PC-3 (cell line): Measurements from ENCODE around the gene UTS2B. TPM values are rescaled to one million over a fixed set of nuclear protein-coding genes. Genes with fewer than 3 reads are reported as not detected.
A peak's percentile ranks its signal among the peaks of the same experiment; 100 is the strongest.

ENCODE experiments used
- ATAC-seq: fragments of 200-7000 bp; cut with Tn5 transposase; 2 replicates; pipeline ENCODE4 v1.9.1; 2020; ENCODE audit warnings: mild to moderate bottlenecking, moderate library complexity
- BruUV-seq: library from RNA; stranded (reverse); fragments of 400-500 nt; replicated peaks from 2 replicates; lab custom pipeline; 2021; lab: Mats Ljungman, UMichigan
- CTCF ChIA-PET: fragments of 300-600 bp; sonication (Branson Sonifier 250); formaldehyde crosslinking; loops from one replicate; lab custom pipeline; 2022; ENCODE audit warnings: antibody characterized with exemption; lab: Charles Lee
- POLR2A ChIA-PET: fragments of 300-600 bp; sonication (Branson Sonifier 250); formaldehyde crosslinking; loops from one replicate; lab custom pipeline; 2022; ENCODE audit warnings: antibody characterized with exemption; ENCODE audit not compliant: unreplicated experiment; lab: Charles Lee
- DNase-seq: peaks from one replicate; pipeline ENCODE4 v3.0.0-alpha.2; 2015
- H2AFZ ChIP-seq: fragments of 300-600 bp; sonication (generic); 2 replicates; pipeline ENCODE4 v1.6.0; 2016; ENCODE audit warnings: antibody characterized with exemption, low read length
- H3F3A ChIP-seq: fragments of 300-600 bp; sonication (generic); one replicate; pipeline ENCODE4 v1.6.0; 2017; ENCODE audit warnings: antibody characterized with exemption, low read length, control low read depth, mild to moderate bottlenecking; ENCODE audit not compliant: unreplicated experiment
- H3K27ac ChIP-seq: fragments of 300-600 bp; sonication (generic); 2 replicates; pipeline ENCODE4 v1.5.1; 2016; ENCODE audit warnings: mild to moderate bottlenecking, low read length
- H3K27me3 ChIP-seq: fragments of 300-600 bp; sonication (generic); 2 replicates; pipeline ENCODE4 v1.6.1; 2016; ENCODE audit warnings: low read length, mixed read lengths
- H3K36me3 ChIP-seq: fragments of 300-600 bp; sonication (generic); 2 replicates; pipeline ENCODE4 v1.6.1; 2016; ENCODE audit warnings: low read depth, mixed run types, low read length, mixed read lengths
- H3K4me1 ChIP-seq: fragments of 300-600 bp; sonication (generic); 2 replicates; pipeline ENCODE4 v1.5.1; 2016; ENCODE audit warnings: low read length; ENCODE audit not compliant: insufficient read depth
- H3K4me2 ChIP-seq: fragments of 300-600 bp; sonication (generic); 2 replicates; pipeline ENCODE4 v1.6.0; 2016; ENCODE audit warnings: low read length
- H3K4me3 ChIP-seq: fragments of 300-600 bp; sonication (generic); 2 replicates; pipeline ENCODE4 v1.5.1; 2016; ENCODE audit warnings: mild to moderate bottlenecking, low read length, mixed read lengths
- H3K79me2 ChIP-seq: fragments of 300-600 bp; sonication (generic); 2 replicates; pipeline ENCODE4 v1.6.1; 2017; ENCODE audit warnings: low read length, mixed read lengths
- H3K9ac ChIP-seq: fragments of 300-600 bp; sonication (generic); 2 replicates; pipeline ENCODE4 v1.6.0; 2016; ENCODE audit warnings: mild to moderate bottlenecking, low read length
- H3K9me2 ChIP-seq: fragments of 300-600 bp; sonication (generic); replicated peaks from 2 replicates; pipeline ENCODE4 v1.6.1; 2016; ENCODE audit warnings: mixed run types, low read length, mixed read lengths
- H3K9me3 ChIP-seq: fragments of 300-600 bp; sonication (generic); 2 replicates; pipeline ENCODE4 v1.6.1; 2016; ENCODE audit warnings: low read length, mixed read lengths
- H4K20me1 ChIP-seq: fragments of 300-600 bp; sonication (generic); 2 replicates; pipeline ENCODE4 v1.6.1; 2016; ENCODE audit warnings: low read length, mixed read lengths
- CTCF ChIP-seq: fragments of 300-600 bp; sonication (generic); conservative IDR thresholded peaks from 2 replicates; pipeline ENCODE4 v1.5.1; 2017; ENCODE audit warnings: antibody characterized with exemption, low read depth, mild to moderate bottlenecking, low read length
- EZH2 ChIP-seq: fragments of 300-600 bp; sonication (generic); IDR thresholded peaks from one replicate; pipeline ENCODE4 v1.6.1; 2017; ENCODE audit warnings: antibody characterized with exemption, mild to moderate bottlenecking, low read length; ENCODE audit not compliant: unreplicated experiment
- EZH2phosphoT487 ChIP-seq: fragments of 300-600 bp; sonication (generic); IDR thresholded peaks from 2 replicates; pipeline ENCODE4 v1.6.1; 2018; ENCODE audit warnings: mild to moderate bottlenecking, antibody characterized with exemption, low read length, borderline replicate concordance
- intact Hi-C: fragments of 100-400 bp; cut with micrococcal nuclease; formaldehyde crosslinking; loops from 2 replicates; pipeline ENCODE4 v1.9.0; 2023
- total RNA-seq: library from RNA; depleted of rRNA; stranded (reverse); fragments of >200 nt; gene quantifications from 2 replicates; pipeline ENCODE4 v1.2.3, GENCODE V29; 2014

The UTS2B gene
- total RNA-seq, 1 experiment from 2014 or later: not detected

DNA sequence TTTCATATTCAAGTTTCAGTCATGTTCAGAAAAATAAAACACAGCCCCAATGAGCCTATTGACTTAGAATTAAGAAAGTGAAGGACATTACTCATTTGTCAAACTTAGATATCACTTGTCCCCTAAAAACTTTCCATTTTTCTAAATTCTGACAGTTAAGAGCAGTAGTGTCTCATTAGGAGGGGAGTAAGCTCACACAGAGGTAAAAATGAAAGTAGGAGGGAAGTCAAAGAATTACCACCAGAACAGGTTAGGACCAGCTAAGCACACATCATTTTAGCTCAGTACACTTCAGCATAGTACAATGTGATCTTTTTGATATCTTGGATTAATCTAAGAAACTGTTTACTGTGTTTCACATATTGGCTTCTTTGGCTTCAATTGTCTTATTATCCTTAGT is 67.0 kb downstream of the UTS2B start:
- CTCF ChIA-PET: no interaction called here

DNA sequence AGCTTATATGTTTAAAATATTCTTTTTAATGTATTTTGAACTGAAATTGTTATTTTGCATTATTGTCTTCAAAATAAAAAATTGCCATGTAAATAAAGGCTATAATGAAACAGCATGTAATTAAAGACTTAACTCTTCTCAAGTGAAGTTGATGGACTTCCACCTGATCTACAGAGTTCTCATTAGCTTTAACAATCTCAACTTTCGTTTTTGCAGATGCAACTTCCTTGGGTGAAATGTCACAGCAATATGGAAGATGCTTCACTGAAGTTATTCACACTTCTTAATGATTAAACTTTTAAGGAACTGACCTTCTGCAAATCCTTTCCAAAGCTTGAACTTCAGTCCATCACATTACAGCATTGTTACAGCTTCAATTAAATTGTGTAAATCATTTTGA is 67.7 kb downstream of the UTS2B start:
- no peak overlapping the region for H3K4me2 ChIP-seq
- CTCF ChIA-PET: no interaction called here
- H3K9me3 ChIP-seq: no peaks in the 10 kb centered on the region
- no peak overlapping the region for H3K9ac ChIP-seq
- POLR2A ChIA-PET: no interaction called here
- no peaks in the 10 kb centered on the region for H3K36me3 ChIP-seq
- H3K4me3 ChIP-seq: no peak overlapping the region
- DNase-seq (no peak), ATAC-seq (no peak)
- BruUV-seq: no TSS peak
- H3F3A ChIP-seq: no peaks in the 10 kb centered on the region
- H3K9me2 ChIP-seq: no peaks in the 10 kb centered on the region
- no peaks in the 10 kb centered on the region for H3K4me1 ChIP-seq
- H3K79me2 ChIP-seq: no peaks in the 10 kb centered on the region
- H3K27me3 ChIP-seq: no peaks in the 10 kb centered on the region
- no peak overlapping the region for H3K27ac ChIP-seq
- intact Hi-C loops: no loop called here
- no peak overlapping the region for H2AFZ ChIP-seq
- no peak for TF ChIP-seq EZH2phosphoT487
- no peak for TF ChIP-seq CTCF
- TF ChIP-seq EZH2: no peak
- H4K20me1 ChIP-seq: no peaks in the 10 kb centered on the region

More for the DNA sequence above, 67.0 kb downstream of the UTS2B start:
- intact Hi-C loops: no loop called here
- no TSS peak for BruUV-seq
- H3K27me3 ChIP-seq: no peaks in the 10 kb centered on the region
- H2AFZ ChIP-seq: peak overlapping the region; percentile 19; the same call in 1 of the 2 replicates
- no peak overlapping the region for H3K9ac ChIP-seq
- no peaks in the 10 kb centered on the region for H3K9me2 ChIP-seq
- ATAC-seq: no peak
- H3K4me2 ChIP-seq: peak overlapping the region; percentile 16; the same call in 1 of the 2 replicates
- H3K9me3 ChIP-seq: no peaks in the 10 kb centered on the region
- no peaks in the 10 kb centered on the region for H3K4me1 ChIP-seq
- H4K20me1 ChIP-seq: no peaks in the 10 kb centered on the region
- H3K4me3 ChIP-seq: no peak overlapping the region
- no peaks in the 10 kb centered on the region for H3K36me3 ChIP-seq
- H3F3A ChIP-seq: no peaks in the 10 kb centered on the region
- no peak for TF ChIP-seq CTCF
- no peak for TF ChIP-seq EZH2phosphoT487
- no peak for TF ChIP-seq EZH2
- POLR2A ChIA-PET: no interaction called here
- H3K27ac ChIP-seq: no peak overlapping the region
- no peaks in the 10 kb centered on the region for H3K79me2 ChIP-seq
- DNase-seq: no peak

- Histone ChIP-seq H3K27ac (no peak overlapping the region), H3K4me3 (no peak overlapping the region), H3K4me1 (peaks cover 4% of the 10 kb centered on the region; the same call in 1 of the 2 replicates), H3K36me3 (no peaks in the 10 kb centered on the region), H3K9ac (no peak overlapping the region), H2AFZ (no peak overlapping the region), H4K20me1 (no peaks in the 10 kb centered on the region), H3K9me2 (no peaks in the 10 kb centered on the region), H3K9me3 (no peaks in the 10 kb centered on the region), H3K27me3 (no peaks in the 10 kb centered on the region), H3F3A (no peaks in the 10 kb centered on the region), H3K4me2 (no peak overlapping the region), H3K79me2 (no peaks in the 10 kb centered on the region)
- no TSS peak for BruUV-seq
- POLR2A ChIA-PET: no interaction called here
- intact Hi-C loops: no loop called here
- CTCF ChIA-PET: no interaction called here
- ATAC-seq (no peak), DNase-seq (no peak)
- TF ChIP-seq CTCF: no peak
Observed at GRCh38 chr3:191261304-191261638, 69.1 kb downstream of the UTS2B start.
